GM23338 (cell line): ENCODE results near the gene GPR42.

ENCODE experiments used
- ETS1 ChIP-seq: IDR thresholded peaks from 2 replicates; pipeline ENCODE4 v1.6.1; 2016; ENCODE audit warnings: antibody characterized with exemption
- EZH2 ChIP-seq: fragments of 200-600 bp; sonication (generic); IDR thresholded peaks from one replicate; pipeline ENCODE4 v1.8.0; 2017; ENCODE audit warnings: antibody characterized with exemption, mild to moderate bottlenecking, low read depth; ENCODE audit not compliant: unreplicated experiment
- EZH2phosphoT487 ChIP-seq: fragments of 200-600 bp; sonication (generic); IDR thresholded peaks from one replicate; pipeline ENCODE4 v1.8.1; 2018; ENCODE audit warnings: antibody characterized with exemption; ENCODE audit not compliant: unreplicated experiment
- POLR2AphosphoS5 ChIP-seq: IDR thresholded peaks from 2 replicates; pipeline ENCODE4 v1.6.1; 2016; ENCODE audit warnings: antibody characterized with exemption, low read depth
- TF ChIP-seq, protein P1 (sequence below), 2 experiments: fragments of 200-600 bp in 1 of 2; sonication (generic) in 1 of 2; conservative IDR thresholded peaks; 2 replicates each; pipeline versions ENCODE4 v1.5.1 to v1.6.1; 2016 to 2017; ENCODE audit warnings: antibody characterized with exemption in 2 of 2, low read depth in 2 of 2, mild to moderate bottlenecking in 2 of 2, moderate library complexity in 1 of 2

GRCh38 chr19:35397064-35397463 lies 26.2 kb downstream of the GPR42 start:
- TF ChIP-seq, protein P1, sequence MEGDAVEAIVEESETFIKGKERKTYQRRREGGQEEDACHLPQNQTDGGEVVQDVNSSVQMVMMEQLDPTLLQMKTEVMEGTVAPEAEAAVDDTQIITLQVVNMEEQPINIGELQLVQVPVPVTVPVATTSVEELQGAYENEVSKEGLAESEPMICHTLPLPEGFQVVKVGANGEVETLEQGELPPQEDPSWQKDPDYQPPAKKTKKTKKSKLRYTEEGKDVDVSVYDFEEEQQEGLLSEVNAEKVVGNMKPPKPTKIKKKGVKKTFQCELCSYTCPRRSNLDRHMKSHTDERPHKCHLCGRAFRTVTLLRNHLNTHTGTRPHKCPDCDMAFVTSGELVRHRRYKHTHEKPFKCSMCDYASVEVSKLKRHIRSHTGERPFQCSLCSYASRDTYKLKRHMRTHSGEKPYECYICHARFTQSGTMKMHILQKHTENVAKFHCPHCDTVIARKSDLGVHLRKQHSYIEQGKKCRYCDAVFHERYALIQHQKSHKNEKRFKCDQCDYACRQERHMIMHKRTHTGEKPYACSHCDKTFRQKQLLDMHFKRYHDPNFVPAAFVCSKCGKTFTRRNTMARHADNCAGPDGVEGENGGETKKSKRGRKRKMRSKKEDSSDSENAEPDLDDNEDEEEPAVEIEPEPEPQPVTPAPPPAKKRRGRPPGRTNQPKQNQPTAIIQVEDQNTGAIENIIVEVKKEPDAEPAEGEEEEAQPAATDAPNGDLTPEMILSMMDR (conservative IDR thresholded peaks at IDR 0.05; ENCODE audit: low read depth in 2 of 2) = no peak
- TF ChIP-seq POLR2AphosphoS5 = no peak
- TF ChIP-seq EZH2phosphoT487 = no peak
- no peak for TF ChIP-seq ETS1
- no peak for TF ChIP-seq EZH2
